Measurements from ENCODE around the gene CCDC88C. TPM values are rescaled to one million over a fixed set of nuclear protein-coding genes. Genes with fewer than 3 reads are reported as not detected.

CCDC88C gene
- total RNA-seq, 1 donor from 2014 or later: 17.8 TPM

DNA sequence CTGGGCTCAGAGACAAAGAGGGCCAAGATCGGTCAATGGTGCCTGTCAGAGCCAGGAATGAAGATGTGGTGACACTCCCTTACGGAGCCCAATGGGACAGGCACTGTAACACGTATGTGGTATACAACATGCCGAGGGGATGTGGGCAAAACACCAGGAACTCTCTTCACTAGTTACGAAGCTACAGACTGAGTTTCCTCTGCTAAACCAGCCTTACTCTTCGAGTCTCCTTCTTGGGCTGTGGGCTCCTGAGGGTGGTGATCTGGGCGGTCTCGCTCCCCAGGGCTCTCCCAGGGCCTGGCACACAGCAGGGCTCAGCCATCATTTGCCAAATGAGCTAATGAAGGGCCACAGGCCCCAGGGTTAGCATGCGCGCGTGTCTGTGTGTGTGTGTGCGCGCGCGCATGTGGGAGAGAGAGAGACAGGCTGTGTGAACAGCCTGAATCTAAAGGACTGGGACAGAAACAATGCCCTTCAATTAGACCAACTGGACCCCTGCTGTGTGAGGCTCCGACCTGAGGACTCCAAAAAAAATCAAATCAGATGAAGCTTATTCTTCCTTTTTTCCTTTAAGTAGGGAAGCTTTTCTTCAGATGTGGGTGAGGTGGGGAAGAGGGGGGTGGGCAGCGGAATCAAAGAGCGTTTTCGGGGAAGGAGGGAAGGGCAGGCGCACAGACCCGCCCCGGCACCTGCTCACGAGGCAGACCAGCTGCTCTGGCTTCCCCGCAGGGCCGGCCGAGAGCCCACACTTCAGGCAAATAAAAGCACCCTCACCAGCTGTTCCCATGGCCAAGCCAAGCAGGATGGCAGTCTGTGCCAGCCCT is 42.5 kb downstream of the CCDC88C start:
- H3K4me3 Mint-ChIP-seq: peak overlapping the region; percentile 23
- H2AFZ ChIP-seq (replicated peaks): no peak overlapping the region
- no peak overlapping the region for H3K4me3 ChIP-seq
- H3K4me1 Mint-ChIP-seq: peaks cover 66% of the 10 kb centered on the region
- H3K9ac ChIP-seq: peak overlapping the region; percentile 27
- H3F3A ChIP-seq (ENCODE audit: low read depth): peaks cover 17% of the 10 kb centered on the region
- H3K9me3 Mint-ChIP-seq: no peaks in the 10 kb centered on the region
- no peaks in the 10 kb centered on the region for H3K9me3 ChIP-seq (ENCODE audit: low read depth)
- H3K4me2 ChIP-seq: peak overlapping the region; percentile 63
- H3K4me1 ChIP-seq: peaks cover 77% of the 10 kb centered on the region
- TF ChIP-seq EZH2phosphoT487 (IDR thresholded peaks at IDR 0.05) (no peak), EZH2 (IDR thresholded peaks at IDR 0.05) (no peak)
- TF ChIP-seq, protein P1, sequence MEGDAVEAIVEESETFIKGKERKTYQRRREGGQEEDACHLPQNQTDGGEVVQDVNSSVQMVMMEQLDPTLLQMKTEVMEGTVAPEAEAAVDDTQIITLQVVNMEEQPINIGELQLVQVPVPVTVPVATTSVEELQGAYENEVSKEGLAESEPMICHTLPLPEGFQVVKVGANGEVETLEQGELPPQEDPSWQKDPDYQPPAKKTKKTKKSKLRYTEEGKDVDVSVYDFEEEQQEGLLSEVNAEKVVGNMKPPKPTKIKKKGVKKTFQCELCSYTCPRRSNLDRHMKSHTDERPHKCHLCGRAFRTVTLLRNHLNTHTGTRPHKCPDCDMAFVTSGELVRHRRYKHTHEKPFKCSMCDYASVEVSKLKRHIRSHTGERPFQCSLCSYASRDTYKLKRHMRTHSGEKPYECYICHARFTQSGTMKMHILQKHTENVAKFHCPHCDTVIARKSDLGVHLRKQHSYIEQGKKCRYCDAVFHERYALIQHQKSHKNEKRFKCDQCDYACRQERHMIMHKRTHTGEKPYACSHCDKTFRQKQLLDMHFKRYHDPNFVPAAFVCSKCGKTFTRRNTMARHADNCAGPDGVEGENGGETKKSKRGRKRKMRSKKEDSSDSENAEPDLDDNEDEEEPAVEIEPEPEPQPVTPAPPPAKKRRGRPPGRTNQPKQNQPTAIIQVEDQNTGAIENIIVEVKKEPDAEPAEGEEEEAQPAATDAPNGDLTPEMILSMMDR (IDR thresholded peaks at IDR 0.05): no peak
- peak; percentile 87 for DNase-seq (ENCODE audit: low spot score)
- peaks cover 92% of the 10 kb centered on the region for H3K79me2 ChIP-seq (ENCODE audit: low read depth)
- H3K36me3 ChIP-seq: no peaks in the 10 kb centered on the region
- peaks cover 2% of the 10 kb centered on the region for H3K36me3 Mint-ChIP-seq
- H3K27me3 Mint-ChIP-seq (ENCODE audit: insufficient read depth, low read depth): peaks cover 4% of the 10 kb centered on the region
- peak overlapping the region; percentile 74 for H3K27ac Mint-ChIP-seq
- H3K27ac ChIP-seq: peak overlapping the region; percentile 91
- no peaks in the 10 kb centered on the region for H3K27me3 ChIP-seq
- peaks cover 98% of the 10 kb centered on the region for H4K20me1 ChIP-seq (ENCODE audit: low read depth)

DNA sequence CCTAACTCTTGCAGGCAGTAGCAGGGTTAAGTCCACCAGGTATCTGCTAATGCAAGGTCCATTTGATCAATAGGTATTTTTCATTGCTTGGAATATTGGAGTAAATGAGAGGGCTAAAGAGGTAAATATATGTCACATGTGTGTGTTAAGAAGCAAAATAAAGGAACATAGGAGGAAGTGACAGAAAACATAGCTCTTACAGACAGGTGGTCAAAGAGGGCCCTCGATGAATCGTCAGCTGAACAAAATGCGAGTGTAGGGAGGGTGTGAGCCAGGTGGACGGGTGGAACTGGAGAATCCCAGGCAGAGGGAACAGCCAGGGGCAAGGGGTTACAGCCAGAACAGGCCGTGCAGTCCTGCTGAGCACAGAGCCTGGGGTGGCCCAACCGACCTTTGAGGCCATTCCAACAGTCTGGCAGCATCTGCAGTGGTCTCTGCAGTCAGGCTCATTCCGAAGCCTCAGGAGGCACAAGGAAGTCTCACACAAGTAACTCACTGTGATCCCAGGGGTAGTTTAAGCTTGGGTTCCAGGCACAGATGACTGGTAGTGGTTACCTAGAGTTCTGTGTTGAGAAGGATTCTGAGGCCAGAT is 43.2 kb downstream of the CCDC88C start:
- Histone ChIP-seq H3K4me1 (peaks cover 79% of the 10 kb centered on the region), H3K4me2 (no peak overlapping the region), H4K20me1 (ENCODE audit: low read depth) (peaks cover 98% of the 10 kb centered on the region), H3K9ac (no peak overlapping the region), H3K27me3 (no peaks in the 10 kb centered on the region), H2AFZ (replicated peaks) (no peak overlapping the region), H3K79me2 (ENCODE audit: low read depth) (peaks cover 92% of the 10 kb centered on the region), H3K9me3 (ENCODE audit: low read depth) (no peaks in the 10 kb centered on the region), H3K27ac (peak overlapping the region; percentile 91), H3K4me3 (no peak overlapping the region), H3K36me3 (no peaks in the 10 kb centered on the region), H3F3A (ENCODE audit: low read depth) (peaks cover 17% of the 10 kb centered on the region)
- H3K4me1 Mint-ChIP-seq: peaks cover 68% of the 10 kb centered on the region
- no peaks in the 10 kb centered on the region for H3K9me3 Mint-ChIP-seq
- H3K36me3 Mint-ChIP-seq: peaks cover 2% of the 10 kb centered on the region
- peaks cover 4% of the 10 kb centered on the region for H3K27me3 Mint-ChIP-seq (ENCODE audit: insufficient read depth, low read depth)
- DNase-seq (ENCODE audit: low spot score): peak; percentile 53
- peak overlapping the region; percentile 1 for H3K27ac Mint-ChIP-seq
- peak overlapping the region; percentile 23 for H3K4me3 Mint-ChIP-seq
- TF ChIP-seq EZH2phosphoT487 (IDR thresholded peaks at IDR 0.05) (no peak), EZH2 (IDR thresholded peaks at IDR 0.05) (no peak)
- TF ChIP-seq, protein P1 (IDR thresholded peaks at IDR 0.05): no peak

DNA sequence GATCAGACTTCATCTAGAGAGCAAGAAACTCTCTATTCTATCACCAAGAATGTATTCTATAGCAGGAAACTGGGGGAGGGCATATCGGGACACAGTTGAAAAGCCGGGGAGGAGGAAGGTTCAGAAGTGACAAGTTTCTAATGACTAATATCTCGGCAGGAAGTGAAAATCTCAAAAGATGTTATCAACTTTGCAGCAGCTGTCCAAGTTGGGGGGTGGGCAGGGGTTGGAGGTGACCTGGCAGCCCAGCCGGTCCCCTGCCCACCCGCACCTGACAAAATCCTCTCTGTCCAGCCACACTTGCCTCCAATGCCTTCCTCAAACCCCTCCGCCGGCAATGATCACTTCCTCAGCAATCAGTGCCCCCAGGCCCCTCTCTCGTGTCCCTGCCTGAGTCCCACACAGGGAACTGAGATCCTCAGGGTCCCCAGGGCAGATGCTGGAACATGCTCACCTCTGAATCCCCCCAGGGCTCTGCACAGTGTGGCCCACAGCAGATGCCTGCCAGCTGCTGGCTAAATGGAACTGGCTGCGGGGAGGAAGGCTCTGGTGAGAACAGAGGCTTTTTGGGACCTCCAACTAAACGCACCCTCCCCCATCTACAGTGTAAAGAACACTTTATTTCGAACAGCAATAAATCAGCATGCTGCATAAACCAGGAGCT is 43.9 kb downstream of the CCDC88C start:
- TF ChIP-seq, protein P1 (IDR thresholded peaks at IDR 0.05): no peak
- TF ChIP-seq EZH2phosphoT487 (IDR thresholded peaks at IDR 0.05): no peak
- no peak for TF ChIP-seq EZH2 (IDR thresholded peaks at IDR 0.05)
- Histone ChIP-seq H3K4me1 (peaks cover 78% of the 10 kb centered on the region), H3F3A (ENCODE audit: low read depth) (peaks cover 17% of the 10 kb centered on the region), H3K4me2 (no peak overlapping the region), H3K9me3 (ENCODE audit: low read depth) (no peaks in the 10 kb centered on the region), H3K9ac (no peak overlapping the region), H3K27ac (peak overlapping the region; percentile 91), H4K20me1 (ENCODE audit: low read depth) (peaks cover 98% of the 10 kb centered on the region), H3K4me3 (no peak overlapping the region), H3K79me2 (ENCODE audit: low read depth) (peaks cover 92% of the 10 kb centered on the region), H3K27me3 (no peaks in the 10 kb centered on the region), H2AFZ (replicated peaks) (no peak overlapping the region), H3K36me3 (no peaks in the 10 kb centered on the region)
- DNase-seq (ENCODE audit: low spot score): no peak
- Mint-ChIP-seq H3K27ac (peak overlapping the region; percentile 10), H3K4me3 (no peak overlapping the region), H3K4me1 (peaks cover 72% of the 10 kb centered on the region), H3K36me3 (peaks cover 2% of the 10 kb centered on the region), H3K27me3 (ENCODE audit: insufficient read depth, low read depth) (peaks cover 4% of the 10 kb centered on the region), H3K9me3 (no peaks in the 10 kb centered on the region)
